Head of caudate nucleus (tissue), 42 donors: Measurements from ENCODE around the gene CABLES2.

Experiments used
- DNase-seq, 42 donors: peaks; one replicate each; pipeline versions ENCODE4 v3.0.0 to v3.0.0-alpha.2; 2020 to 2021; ENCODE audit warnings: mixed read lengths in 7 of 42
- intact Hi-C: fragments of 100-400 bp; cut with DNase I; formaldehyde crosslinking; loops from one replicate; pipeline ENCODE4 v1.15.0; 2022

CABLES2 gene

GRCh38 chr20:62345681-62346370, 61.3 kb downstream of the CABLES2 start:
- intact Hi-C loops: no loop called here
- no peak for DNase-seq

GRCh38 chr20:62344782-62345181, 62.3 kb downstream of the CABLES2 start:
- intact Hi-C loops: no loop called here
- no peak for DNase-seq

GRCh38 chr20:62344092-62344491, 63.0 kb downstream of the CABLES2 start:
- intact Hi-C loops: no loop called here

GRCh38 chr20:62342910-62343309, 64.2 kb downstream of the CABLES2 start:
- intact Hi-C loops: no loop called here
- no peak for DNase-seq

More at GRCh38 chr20:62344092-62344491, 63.0 kb downstream of the CABLES2 start:
- no peak for DNase-seq

GRCh38 chr20:62339647-62340062, 67.4 kb downstream of the CABLES2 start:
- intact Hi-C loops: no loop called here
- no peak for DNase-seq
